ENCODE measurements around the gene EVPL.

The EVPL gene

DNA sequence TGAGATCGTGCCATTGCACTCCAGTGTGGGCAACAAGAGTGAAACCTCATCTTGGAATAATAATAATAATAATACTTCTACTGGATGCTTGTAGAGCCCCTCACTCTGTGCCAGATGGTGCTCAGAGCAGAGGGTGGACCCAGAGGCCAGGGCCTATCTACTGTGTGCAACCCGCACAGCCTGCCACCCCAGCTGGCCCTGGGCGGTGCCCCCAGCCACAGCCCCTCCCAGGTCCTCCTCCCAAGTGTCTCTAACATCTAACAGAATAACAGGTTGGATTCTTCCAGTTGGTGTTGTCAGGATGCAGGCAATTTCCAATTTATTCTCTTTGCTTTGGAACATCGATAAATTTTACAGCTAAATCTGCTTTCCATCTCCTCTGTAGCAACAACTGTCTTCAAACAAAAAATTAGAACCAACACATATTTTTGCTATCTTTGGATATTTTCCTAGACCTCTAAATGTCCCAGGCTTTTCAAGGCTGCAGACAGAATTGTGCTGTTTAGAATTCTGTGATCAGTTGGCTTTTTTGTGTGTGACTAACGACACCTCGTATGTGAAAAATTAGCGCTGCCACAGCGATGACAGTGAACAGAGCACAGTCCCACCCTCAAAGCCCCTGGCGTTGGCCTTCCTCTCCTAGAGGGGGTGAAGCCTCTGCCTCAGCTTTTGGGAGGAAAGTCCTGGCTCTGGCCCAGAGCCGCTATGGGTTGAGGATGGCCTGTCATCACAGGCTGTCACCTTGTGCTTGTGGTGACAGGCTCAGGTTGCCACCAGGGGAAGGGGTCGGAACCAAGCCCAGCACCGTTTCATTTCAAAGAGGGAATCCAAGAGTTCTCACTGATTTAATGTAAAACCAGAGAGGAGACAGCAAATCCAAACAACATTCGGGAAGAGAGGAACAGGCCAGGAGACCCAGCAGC lies 7.6 kb upstream of the EVPL start:
- TF ChIP-seq, protein P1, sequence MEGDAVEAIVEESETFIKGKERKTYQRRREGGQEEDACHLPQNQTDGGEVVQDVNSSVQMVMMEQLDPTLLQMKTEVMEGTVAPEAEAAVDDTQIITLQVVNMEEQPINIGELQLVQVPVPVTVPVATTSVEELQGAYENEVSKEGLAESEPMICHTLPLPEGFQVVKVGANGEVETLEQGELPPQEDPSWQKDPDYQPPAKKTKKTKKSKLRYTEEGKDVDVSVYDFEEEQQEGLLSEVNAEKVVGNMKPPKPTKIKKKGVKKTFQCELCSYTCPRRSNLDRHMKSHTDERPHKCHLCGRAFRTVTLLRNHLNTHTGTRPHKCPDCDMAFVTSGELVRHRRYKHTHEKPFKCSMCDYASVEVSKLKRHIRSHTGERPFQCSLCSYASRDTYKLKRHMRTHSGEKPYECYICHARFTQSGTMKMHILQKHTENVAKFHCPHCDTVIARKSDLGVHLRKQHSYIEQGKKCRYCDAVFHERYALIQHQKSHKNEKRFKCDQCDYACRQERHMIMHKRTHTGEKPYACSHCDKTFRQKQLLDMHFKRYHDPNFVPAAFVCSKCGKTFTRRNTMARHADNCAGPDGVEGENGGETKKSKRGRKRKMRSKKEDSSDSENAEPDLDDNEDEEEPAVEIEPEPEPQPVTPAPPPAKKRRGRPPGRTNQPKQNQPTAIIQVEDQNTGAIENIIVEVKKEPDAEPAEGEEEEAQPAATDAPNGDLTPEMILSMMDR (IDR thresholded peaks at IDR 0.05; ENCODE audit: borderline replicate concordance, control extremely low read depth, extremely low read depth, insufficient read depth, missing control alignments), result no peak
- DNase-seq (ENCODE audit: low spot score), result no peak
- in situ Hi-C loops (cut with MboI; ENCODE audit: low sequenced_read_pairs, unreplicated experiment), result no loop called here

DNA sequence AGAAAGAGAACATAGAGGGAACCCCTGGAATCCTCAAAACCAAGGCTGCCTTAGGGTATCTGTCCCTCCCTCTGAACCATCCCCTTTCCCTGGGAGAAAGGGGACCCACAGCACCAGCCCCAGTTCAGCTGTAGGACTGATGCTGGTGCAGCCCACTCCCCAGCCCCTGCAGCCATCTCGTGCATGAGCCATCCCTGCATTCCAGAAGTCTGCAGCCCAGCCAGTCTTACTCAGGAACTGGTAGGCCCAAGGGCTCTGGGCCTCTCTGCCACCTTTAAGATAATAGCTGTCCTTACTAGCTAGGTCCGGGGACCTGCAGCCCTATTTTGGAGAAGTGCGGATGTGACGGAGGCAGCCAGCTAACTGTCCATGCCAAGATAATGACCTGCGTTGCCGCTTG lies 6.0 kb upstream of the EVPL start:
- TF ChIP-seq, protein P1 (IDR thresholded peaks at IDR 0.05; ENCODE audit: borderline replicate concordance, control extremely low read depth, extremely low read depth, insufficient read depth, missing control alignments), result no peak
- in situ Hi-C loops (cut with MboI; ENCODE audit: low sequenced_read_pairs, unreplicated experiment), result no loop called here
- DNase-seq (ENCODE audit: low spot score), result no peak

DNA sequence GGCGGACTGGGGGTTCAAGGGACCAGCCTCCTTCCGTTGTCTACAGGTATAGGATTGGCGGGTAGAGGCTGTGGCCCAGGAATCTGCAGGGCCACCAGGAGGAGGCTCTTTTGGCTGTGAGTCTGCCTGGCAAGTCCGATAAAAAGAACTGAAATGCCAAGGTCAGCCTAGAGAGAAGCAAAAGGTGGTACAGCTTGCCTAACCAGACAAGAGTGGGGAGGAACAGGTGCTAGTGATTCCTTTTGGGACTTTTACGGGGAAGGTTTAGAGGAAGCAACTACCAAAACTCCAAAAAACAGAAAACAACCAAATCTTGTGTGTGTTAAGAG lies 5.6 kb upstream of the EVPL start:
- DNase-seq (ENCODE audit: low spot score), result no peak
- TF ChIP-seq, protein P1 (IDR thresholded peaks at IDR 0.05; ENCODE audit: borderline replicate concordance, control extremely low read depth, extremely low read depth, insufficient read depth, missing control alignments), result no peak
- in situ Hi-C loops (cut with MboI; ENCODE audit: low sequenced_read_pairs, unreplicated experiment), result no loop called here

DNA sequence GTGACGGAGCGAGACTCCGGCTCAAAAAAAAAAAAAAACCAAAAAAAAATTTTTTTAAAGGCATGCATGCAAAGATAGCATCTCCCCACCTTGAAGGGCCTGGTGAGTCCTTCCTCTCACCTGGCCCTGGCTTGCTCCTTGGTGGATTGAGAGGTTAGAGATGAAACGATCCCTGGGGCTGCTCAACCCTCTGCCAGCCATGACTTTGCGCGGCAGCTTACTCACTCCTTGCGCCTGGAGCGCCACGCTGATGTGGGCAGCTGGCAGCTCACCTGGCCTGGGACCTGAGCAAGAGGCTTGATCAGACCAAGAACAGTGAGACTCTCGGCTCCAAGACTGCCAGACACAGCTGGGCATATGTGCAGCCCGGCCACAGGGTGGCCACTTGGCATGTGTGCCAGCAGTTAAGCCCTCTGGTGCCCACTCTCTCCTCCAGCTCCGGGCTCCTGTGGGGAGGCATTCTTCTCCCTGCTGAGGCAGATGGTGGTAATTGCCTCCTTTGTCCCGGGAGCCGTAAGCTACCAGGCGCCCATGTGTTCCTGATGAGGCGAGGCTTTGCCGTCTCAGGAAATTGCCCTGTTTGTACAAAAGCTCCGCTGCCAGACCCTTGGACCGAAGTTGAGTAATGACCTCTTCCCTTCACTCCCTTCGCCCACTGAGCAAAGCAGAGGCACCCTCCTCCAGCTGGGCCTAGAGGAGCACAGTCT lies 5.1 kb upstream of the EVPL start:
- DNase-seq (ENCODE audit: low spot score), result no peak
- TF ChIP-seq, protein P1 (IDR thresholded peaks at IDR 0.05; ENCODE audit: borderline replicate concordance, control extremely low read depth, extremely low read depth, insufficient read depth, missing control alignments), result no peak
- in situ Hi-C loops (cut with MboI; ENCODE audit: low sequenced_read_pairs, unreplicated experiment), result no loop called here

DNA sequence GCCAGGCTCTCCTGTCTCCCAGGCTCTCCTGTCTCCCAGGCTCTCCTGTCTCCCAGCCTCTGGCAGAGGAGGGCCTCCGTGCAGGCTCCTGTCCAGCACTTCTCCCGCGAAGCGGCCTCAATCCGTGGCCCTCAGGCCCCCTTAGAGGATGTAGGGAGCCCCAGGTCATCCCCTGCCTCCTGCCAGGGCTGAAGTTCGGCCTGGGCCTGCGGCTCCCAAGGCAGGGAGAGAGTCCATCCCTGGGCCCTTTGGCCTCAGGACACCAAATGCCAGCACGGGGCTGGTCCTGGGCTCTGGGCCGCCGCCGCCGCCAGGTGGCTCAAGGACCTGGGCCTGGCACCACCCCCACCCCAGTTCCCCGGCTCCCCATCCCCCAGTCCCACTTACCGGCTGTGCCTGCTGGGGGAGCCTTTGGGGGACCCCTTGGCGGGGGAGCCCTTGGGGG lies 370 bp downstream of the EVPL start:
- TF ChIP-seq, protein P1 (IDR thresholded peaks at IDR 0.05; ENCODE audit: borderline replicate concordance, control extremely low read depth, extremely low read depth, insufficient read depth, missing control alignments), result no peak
- in situ Hi-C loops (cut with MboI; ENCODE audit: low sequenced_read_pairs, unreplicated experiment), result no loop called here
- no peak for DNase-seq (ENCODE audit: low spot score)

DNA sequence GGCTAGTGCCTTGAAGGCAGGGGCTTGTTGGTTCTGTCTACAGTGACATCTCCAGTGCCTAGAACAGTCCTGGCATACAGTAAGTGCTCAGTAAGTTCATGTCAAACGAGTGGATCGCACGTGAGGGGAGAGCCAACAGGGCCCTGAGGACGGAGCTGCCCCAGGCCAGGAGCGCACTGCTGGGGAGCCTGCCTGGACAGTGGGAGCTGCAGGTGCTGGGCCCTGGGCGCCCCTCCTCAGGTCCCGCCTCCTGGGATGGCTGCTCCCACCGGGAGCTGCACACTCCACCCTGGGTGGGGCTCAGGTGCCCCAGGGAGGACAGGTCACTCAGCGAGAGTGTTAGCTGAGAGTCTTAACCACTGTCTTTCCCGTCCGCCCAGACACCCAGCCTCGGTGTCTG lies 1.8 kb downstream of the EVPL start:
- TF ChIP-seq, protein P1 (IDR thresholded peaks at IDR 0.05; ENCODE audit: borderline replicate concordance, control extremely low read depth, extremely low read depth, insufficient read depth, missing control alignments), result no peak
- no peak for DNase-seq (ENCODE audit: low spot score)
- in situ Hi-C loops (cut with MboI; ENCODE audit: low sequenced_read_pairs, unreplicated experiment), result no loop called here

All from GM13976 (cell line).